ENCODE measurements around the gene C1orf21.

Gene C1orf21

GRCh38 chr1:184672013-184672726 is 285.3 kb downstream of the C1orf21 start:
- no peak for DNase-seq

GRCh38 chr1:184673305-184673704 is 286.5 kb downstream of the C1orf21 start:
- DNase-seq = no peak

GRCh38 chr1:184677344-184677743 is 290.5 kb downstream of the C1orf21 start:
- DNase-seq = no peak
